Cardiac muscle cell (in vitro differentiated cells and primary cell): ENCODE results near the gene SCN3B. TPM values are rescaled to one million over a fixed set of nuclear protein-coding genes. Genes with fewer than 3 reads are reported as not detected.
A peak's percentile ranks its signal among the peaks of the same experiment; 100 is the strongest.

Experiments used
- DNase-seq, 2 donors: peaks; one replicate each; pipeline versions ENCODE4 v3.0.0 to v3.0.0-alpha.2; 2010 to 2017; ENCODE audit warnings: low read depth in 1 of 2, low spot score in 1 of 2
- H3K27ac ChIP-seq: fragments of 200-600 bp; sonication (generic); 2 replicates; pipeline ENCODE4 v1.5.1; 2016
- H3K27me3 ChIP-seq: fragments of 200-600 bp; sonication (generic); 2 replicates; pipeline ENCODE4 v1.6.0; 2016; ENCODE audit warnings: control low read depth
- H3K36me3 ChIP-seq: fragments of 200-600 bp; sonication (generic); 2 replicates; pipeline ENCODE4 v1.5.1; 2016; ENCODE audit warnings: control low read depth
- H3K4me1 ChIP-seq: fragments of 200-600 bp; sonication (generic); 2 replicates; pipeline ENCODE4 v1.8.1; 2017; ENCODE audit warnings: low read depth, mild to moderate bottlenecking, mixed run types
- H3K4me3 ChIP-seq: fragments of 200-600 bp; sonication (generic); 2 replicates; pipeline ENCODE4 v1.5.1; 2016; ENCODE audit warnings: mild to moderate bottlenecking
- H3K9me3 ChIP-seq: fragments of 200-600 bp; sonication (generic); 2 replicates; pipeline ENCODE4 v1.5.1; 2017; ENCODE audit warnings: low read depth, mild to moderate bottlenecking, control low read depth
- polyA plus RNA-seq: library from polyadenylated mRNA; unstranded; fragments of >200 nt; fragmentation: Nextera tagmentation; extraction: Ambion mirVana; gene quantifications from 2 replicates; pipeline ENCODE4 v1.2.1, GENCODE V29; 2016
- total RNA-seq: library from RNA; depleted of rRNA; stranded (reverse); fragments of >200 nt; gene quantifications from 2 replicates; pipeline ENCODE4 v1.2.3, GENCODE V29; 2016
- TF ChIP-seq, protein P1 (sequence below): IDR thresholded peaks from 2 replicates; pipeline ENCODE4 v1.5.1; 2012; ENCODE audit warnings: low read depth, mild to moderate bottlenecking, low read length

Gene SCN3B
- total and polyA plus RNA-seq, 2 experiments from 2014 or later = 0.12 to 0.77 TPM

DNA sequence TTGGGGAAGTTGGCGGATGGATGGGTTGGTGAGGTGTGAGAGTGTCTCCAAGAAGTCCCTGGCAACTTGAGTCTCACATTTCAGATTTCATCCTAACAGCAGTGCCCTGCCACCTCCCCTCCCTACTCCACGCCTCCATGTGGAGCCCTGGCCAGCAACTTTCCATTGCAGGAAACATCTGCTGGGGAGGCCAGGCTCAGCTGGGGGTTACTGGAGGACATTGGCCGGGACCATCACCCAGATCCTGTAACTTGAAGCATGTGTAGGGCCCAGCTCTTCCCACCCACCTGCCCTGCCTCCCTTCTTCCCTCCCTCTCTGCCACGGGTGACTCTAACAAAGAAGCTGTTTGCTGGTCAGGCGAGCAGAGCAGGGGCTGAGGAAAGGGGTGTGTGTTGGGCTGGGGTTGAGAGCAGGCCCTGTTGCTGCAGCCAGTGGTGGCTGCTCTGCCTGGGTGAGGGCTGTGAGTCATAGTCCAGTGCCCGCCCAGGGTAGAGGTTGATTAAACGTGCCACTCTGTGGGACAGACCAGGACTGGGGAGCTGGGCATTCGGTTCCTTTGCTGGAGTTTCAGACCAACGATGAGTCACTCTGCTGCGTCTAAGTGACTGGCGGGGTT, 64.0 kb downstream of the SCN3B start:
- Histone ChIP-seq H3K27ac (no peak overlapping the region), H3K9me3 (no peaks in the 10 kb centered on the region), H3K4me1 (peaks cover 6% of the 10 kb centered on the region), H3K27me3 (no peaks in the 10 kb centered on the region), H3K36me3 (peaks cover 2% of the 10 kb centered on the region), H3K4me3 (no peak overlapping the region)
- TF ChIP-seq, protein P1, sequence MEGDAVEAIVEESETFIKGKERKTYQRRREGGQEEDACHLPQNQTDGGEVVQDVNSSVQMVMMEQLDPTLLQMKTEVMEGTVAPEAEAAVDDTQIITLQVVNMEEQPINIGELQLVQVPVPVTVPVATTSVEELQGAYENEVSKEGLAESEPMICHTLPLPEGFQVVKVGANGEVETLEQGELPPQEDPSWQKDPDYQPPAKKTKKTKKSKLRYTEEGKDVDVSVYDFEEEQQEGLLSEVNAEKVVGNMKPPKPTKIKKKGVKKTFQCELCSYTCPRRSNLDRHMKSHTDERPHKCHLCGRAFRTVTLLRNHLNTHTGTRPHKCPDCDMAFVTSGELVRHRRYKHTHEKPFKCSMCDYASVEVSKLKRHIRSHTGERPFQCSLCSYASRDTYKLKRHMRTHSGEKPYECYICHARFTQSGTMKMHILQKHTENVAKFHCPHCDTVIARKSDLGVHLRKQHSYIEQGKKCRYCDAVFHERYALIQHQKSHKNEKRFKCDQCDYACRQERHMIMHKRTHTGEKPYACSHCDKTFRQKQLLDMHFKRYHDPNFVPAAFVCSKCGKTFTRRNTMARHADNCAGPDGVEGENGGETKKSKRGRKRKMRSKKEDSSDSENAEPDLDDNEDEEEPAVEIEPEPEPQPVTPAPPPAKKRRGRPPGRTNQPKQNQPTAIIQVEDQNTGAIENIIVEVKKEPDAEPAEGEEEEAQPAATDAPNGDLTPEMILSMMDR = no peak
- DNase-seq = peak in 1 of 2 donors; percentile 62

DNA sequence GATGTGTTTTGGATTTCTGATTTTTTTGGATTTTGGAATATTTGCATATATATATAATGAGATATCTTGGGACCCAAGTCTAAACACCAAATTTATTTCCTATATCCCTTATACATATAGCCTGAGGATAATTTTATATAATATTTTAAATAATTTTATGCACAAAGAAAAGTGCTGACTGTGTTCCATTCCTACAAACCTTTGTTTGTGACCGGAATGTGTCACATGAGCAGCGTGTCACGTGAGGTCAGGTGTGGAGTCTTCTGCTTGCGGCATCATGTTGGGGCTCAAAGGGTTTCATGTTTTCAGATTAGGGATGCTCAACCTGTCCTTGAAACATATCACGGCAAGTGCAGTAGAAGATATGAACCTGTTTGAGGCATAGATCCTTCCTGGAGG, 65.6 kb downstream of the SCN3B start:
- no peak overlapping the region for H3K4me3 ChIP-seq
- no peak overlapping the region for H3K27ac ChIP-seq
- TF ChIP-seq, protein P1 = no peak
- peaks cover 6% of the 10 kb centered on the region for H3K4me1 ChIP-seq
- peaks cover 2% of the 10 kb centered on the region for H3K36me3 ChIP-seq
- H3K27me3 ChIP-seq = no peaks in the 10 kb centered on the region
- no peaks in the 10 kb centered on the region for H3K9me3 ChIP-seq
- DNase-seq = no peak

DNA sequence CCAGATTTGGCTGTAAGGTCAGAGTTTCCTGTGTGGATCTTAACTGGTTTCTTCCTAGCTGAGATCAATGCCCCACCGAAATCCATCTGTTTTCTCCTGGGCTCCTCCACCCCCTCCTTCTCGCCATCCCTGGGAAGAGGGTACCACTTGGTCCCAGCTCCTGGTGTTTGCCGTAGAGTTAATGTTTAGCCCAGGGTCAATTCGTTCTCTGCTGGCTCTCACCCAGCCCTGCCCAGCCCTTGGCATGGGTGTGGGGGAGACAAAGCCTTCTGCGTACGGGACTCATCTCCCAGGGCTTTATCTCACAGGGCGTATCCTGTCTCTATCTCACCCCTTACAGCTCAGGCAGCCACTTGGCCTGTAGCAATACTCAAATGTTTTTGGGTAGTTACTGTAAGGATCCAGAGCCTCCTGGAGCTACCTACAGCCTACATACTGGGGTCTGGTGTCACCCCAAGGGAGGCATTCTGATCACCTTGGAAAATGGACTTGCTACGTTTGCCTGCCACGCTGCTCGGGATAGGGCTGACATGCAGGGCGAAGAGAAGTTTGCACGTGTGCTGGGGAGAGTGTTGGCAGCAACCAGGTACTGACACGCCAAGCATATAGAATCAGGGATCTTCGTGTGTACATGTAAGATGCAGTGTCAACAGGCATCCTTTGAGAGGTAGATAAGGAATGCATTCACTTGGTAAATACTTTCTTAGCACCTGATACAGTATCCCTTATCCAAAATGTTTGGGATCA, 66.1 kb downstream of the SCN3B start:
- H3K36me3 ChIP-seq = peaks cover 2% of the 10 kb centered on the region
- H3K4me1 ChIP-seq = peaks cover 6% of the 10 kb centered on the region
- H3K4me3 ChIP-seq = no peak overlapping the region
- DNase-seq = no peak
- no peaks in the 10 kb centered on the region for H3K27me3 ChIP-seq
- H3K27ac ChIP-seq = no peak overlapping the region
- H3K9me3 ChIP-seq = no peaks in the 10 kb centered on the region
- TF ChIP-seq, protein P1 = no peak

DNA sequence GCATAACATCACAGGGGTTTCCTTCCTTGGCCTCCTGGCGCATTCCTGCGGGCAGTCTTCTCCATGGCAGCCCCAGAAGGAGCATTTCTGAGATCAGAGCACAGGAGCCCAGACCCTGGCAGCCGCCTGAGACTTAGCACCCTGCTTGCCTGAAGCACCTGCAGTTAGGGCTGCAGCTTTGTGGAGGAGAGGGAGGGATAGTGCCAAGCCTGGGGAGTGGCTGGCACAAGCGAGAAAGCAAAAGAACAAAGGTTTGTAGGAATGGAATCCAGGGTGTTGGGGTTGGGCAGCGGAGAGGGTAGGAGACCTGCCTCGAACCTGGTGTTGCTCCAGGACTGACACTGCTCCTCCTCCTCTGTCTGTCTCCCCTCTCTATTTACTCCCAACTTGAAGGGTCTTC, 66.9 kb downstream of the SCN3B start:
- Histone ChIP-seq H3K27ac (no peak overlapping the region), H3K4me1 (peaks cover 6% of the 10 kb centered on the region), H3K9me3 (no peaks in the 10 kb centered on the region), H3K36me3 (peaks cover 2% of the 10 kb centered on the region), H3K27me3 (no peaks in the 10 kb centered on the region), H3K4me3 (no peak overlapping the region)
- DNase-seq = no peak
- TF ChIP-seq, protein P1 = no peak

DNA sequence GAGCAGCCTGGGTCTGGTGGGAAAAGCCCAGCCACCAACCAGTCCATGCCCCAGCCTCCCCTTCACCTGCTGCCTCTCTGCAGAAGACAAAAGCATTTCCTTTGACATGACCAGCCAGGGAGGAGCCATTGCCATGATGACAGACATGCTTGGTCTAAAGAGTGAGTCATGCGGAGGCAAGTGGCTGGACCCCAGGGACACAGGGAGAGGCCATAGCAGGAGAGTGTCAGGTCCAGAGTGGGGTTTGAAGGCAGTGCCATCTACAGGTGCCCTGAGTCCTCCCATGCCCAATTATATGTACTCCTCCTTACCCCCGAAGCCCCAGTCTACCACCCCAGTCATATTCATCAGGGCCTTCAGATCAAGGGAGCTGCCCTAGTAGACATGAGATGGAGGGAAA, 67.4 kb downstream of the SCN3B start:
- Histone ChIP-seq H3K4me1 (peaks cover 6% of the 10 kb centered on the region), H3K36me3 (peaks cover 2% of the 10 kb centered on the region), H3K4me3 (no peak overlapping the region), H3K9me3 (no peaks in the 10 kb centered on the region), H3K27me3 (no peaks in the 10 kb centered on the region), H3K27ac (no peak overlapping the region)
- TF ChIP-seq, protein P1 = no peak
- no peak for DNase-seq
